Thyroid gland (tissue), 4 donors: ENCODE measurements around the gene NUP85.

Experiments used
- POLR2A ChIP-seq, 2 donors: fragments of 450-650 bp; IDR thresholded peaks; one replicate each; pipeline ENCODE4 v1.6.1; 2017; ENCODE audit warnings: antibody characterized with exemption in 2 of 2, mild to moderate bottlenecking in 2 of 2, moderate library complexity in 1 of 2
- TF ChIP-seq, protein P1 (sequence below), 6 experiments: fragments of 200-600 bp in 3 of 6; fragments of 450-650 bp in 3 of 6; sonication (generic) in 3 of 6; IDR thresholded peaks; one replicate each; pipeline ENCODE4 v1.5.1; 2016 to 2019; ENCODE audit warnings: antibody characterized with exemption in 6 of 6, mild to moderate bottlenecking in 2 of 6, inconsistent platforms in 1 of 6, moderate library complexity in 1 of 6

DNA sequence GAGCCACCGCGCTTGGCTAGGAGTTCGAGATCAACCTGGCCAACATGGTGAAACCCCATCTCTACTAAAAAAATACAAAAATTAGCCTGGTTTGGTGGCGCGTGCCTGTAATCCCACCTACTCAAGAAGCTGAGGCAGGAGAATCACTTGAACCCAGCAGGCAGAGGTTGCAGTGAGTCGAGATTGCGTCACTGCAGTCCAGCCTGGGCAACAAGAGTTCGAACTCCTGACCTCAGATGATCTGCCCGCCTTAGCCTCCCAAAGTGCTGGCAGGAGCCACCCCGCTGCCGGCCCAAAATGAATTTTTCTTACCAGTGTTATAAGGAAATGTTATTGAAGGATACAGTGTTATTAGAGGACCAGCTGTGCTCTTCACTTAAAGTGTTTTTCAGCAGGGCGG, 2.3 kb downstream of the NUP85 start:
- TF ChIP-seq POLR2A (IDR thresholded peaks at IDR 0.05), result no peak
- TF ChIP-seq, protein P1, sequence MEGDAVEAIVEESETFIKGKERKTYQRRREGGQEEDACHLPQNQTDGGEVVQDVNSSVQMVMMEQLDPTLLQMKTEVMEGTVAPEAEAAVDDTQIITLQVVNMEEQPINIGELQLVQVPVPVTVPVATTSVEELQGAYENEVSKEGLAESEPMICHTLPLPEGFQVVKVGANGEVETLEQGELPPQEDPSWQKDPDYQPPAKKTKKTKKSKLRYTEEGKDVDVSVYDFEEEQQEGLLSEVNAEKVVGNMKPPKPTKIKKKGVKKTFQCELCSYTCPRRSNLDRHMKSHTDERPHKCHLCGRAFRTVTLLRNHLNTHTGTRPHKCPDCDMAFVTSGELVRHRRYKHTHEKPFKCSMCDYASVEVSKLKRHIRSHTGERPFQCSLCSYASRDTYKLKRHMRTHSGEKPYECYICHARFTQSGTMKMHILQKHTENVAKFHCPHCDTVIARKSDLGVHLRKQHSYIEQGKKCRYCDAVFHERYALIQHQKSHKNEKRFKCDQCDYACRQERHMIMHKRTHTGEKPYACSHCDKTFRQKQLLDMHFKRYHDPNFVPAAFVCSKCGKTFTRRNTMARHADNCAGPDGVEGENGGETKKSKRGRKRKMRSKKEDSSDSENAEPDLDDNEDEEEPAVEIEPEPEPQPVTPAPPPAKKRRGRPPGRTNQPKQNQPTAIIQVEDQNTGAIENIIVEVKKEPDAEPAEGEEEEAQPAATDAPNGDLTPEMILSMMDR (IDR thresholded peaks at IDR 0.05), result no peak
